ENCODE measurements around the gene NCK1. TPM values are rescaled to one million over a fixed set of nuclear protein-coding genes. Genes with fewer than 3 reads are reported as not detected.

NCK1 gene
- polyA plus RNA-seq, 2 of the 4 experiments (the other 2 are of a cell fraction), result 30.2 to 60.8 TPM

DNA sequence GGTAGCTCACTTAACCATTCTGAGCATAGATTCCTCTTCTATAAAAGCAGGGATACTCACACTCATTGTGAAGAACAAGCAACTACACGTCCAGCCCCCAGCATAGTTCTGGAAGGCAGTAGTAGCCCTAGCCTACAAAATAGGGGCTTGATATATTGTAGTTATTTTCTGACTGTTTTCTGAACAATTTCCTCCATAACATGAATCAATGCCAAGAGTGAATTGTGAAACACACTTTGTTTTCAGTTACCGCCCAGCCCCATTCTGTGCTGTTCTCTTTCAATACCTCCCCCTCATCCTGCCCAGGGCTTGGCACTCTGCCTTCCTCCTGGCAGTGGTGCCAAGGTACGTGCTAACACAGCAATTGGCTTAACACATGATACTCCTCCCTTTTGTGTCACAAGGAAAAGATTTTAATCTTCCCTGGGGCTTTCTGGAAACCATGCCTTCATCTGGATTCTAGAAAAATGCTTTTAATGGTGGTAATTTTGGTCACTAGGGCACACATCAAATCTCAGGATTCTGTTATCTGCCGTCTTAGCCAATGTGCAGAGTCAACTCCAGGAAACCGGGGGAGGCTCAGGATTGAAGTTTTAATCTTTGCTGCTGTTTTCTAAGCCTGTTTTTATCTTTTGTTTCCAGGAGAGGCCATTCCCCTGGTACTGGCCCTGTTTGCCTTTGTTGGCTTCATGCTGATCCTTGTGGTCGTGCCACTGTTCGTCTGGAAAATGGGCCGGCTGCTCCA is 132.9 kb downstream of the NCK1 start:
- ATAC-seq (0 out of 6 replicates have a peak, but pooled peaks of 1 of the 2 experiments have one; percentile 24), DNase-seq (ENCODE audit: low read depth in 1 of 2, low spot score in 1 of 2) (peak in 1 of 2 experiments; percentile 24), FAIRE-seq (no peak)
- Histone ChIP-seq H3K4me2 (peak overlapping the region; percentile 30; the same call in 2 of the 3 replicates), H3K9me3 (no peaks in the 10 kb centered on the region), H3K27ac (peak overlapping the region; percentile 45 to 68; a peak in 4 of 6 replicates), H3K4me1 (peaks cover 11% of the 10 kb centered on the region), H3K4me3 (no peak overlapping the region)
- TF ChIP-seq NPAS2 (CRISPR knock-in tag; IDR thresholded peaks at IDR 0.05; ENCODE audit: borderline replicate concordance), result no peak
- 65% methylated on average over 8 of the region's 8 CpGs for WGBS (ENCODE audit: missing lambda C conversion rate)
- ChIA-PET CTCF (interaction anchor here (1.7 kb wide), 1 partner anchor 19 kb away, joined by 5 read pairs; no protein-coding TSS in a partner anchor), POLR2A (no interaction called here)

DNA sequence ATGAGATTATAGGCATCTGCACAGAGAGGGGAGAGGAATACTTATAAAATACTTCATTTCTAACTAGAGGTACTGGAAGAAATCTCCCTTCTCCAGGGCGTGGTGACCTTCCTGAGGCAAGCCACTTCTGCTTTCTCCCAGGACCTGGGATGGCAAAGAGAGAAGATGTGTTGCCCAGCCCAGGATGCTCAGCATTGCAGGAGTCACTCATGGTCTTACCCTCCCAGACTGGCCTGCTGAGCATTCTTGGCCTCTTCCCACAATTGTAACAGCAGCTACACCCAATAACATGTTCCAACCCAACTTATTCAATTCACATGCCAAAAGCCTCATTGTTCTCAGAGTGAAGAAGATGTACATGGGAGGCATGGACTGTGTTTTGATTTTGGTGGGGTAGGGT is 133.6 kb downstream of the NCK1 start:
- H3K9me3 ChIP-seq, result no peaks in the 10 kb centered on the region
- peak overlapping the region; percentile 45 to 68; a peak in 4 of 6 replicates for H3K27ac ChIP-seq
- FAIRE-seq (no peak), ATAC-seq (no peak), DNase-seq (ENCODE audit: low read depth in 1 of 2, low spot score in 1 of 2) (no peak)
- TF ChIP-seq, protein P1, sequence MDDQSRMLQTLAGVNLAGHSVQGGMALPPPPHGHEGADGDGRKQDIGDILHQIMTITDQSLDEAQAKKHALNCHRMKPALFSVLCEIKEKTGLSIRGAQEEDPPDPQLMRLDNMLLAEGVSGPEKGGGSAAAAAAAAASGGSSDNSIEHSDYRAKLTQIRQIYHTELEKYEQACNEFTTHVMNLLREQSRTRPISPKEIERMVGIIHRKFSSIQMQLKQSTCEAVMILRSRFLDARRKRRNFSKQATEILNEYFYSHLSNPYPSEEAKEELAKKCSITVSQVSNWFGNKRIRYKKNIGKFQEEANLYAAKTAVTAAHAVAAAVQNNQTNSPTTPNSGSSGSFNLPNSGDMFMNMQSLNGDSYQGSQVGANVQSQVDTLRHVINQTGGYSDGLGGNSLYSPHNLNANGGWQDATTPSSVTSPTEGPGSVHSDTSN (IDR thresholded peaks at IDR 0.05), result no peak
- TF ChIP-seq ESRRA (IDR thresholded peaks at IDR 0.05; ENCODE audit: borderline replicate concordance, low read length), result no peak
- no peak for TF ChIP-seq RFX5 (IDR thresholded peaks at IDR 0.05)
- no peak for TF ChIP-seq MYC (IDR thresholded peaks at IDR 0.05; ENCODE audit: borderline replicate concordance, low read length)
- TF ChIP-seq, protein P2, sequence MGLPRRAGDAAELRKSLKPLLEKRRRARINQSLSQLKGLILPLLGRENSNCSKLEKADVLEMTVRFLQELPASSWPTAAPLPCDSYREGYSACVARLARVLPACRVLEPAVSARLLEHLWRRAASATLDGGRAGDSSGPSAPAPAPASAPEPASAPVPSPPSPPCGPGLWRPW (IDR thresholded peaks at IDR 0.05), result no peak
- TF ChIP-seq GATA3 (IDR thresholded peaks at IDR 0.05; ENCODE audit: borderline replicate concordance), result no peak
- TF ChIP-seq, protein P3, sequence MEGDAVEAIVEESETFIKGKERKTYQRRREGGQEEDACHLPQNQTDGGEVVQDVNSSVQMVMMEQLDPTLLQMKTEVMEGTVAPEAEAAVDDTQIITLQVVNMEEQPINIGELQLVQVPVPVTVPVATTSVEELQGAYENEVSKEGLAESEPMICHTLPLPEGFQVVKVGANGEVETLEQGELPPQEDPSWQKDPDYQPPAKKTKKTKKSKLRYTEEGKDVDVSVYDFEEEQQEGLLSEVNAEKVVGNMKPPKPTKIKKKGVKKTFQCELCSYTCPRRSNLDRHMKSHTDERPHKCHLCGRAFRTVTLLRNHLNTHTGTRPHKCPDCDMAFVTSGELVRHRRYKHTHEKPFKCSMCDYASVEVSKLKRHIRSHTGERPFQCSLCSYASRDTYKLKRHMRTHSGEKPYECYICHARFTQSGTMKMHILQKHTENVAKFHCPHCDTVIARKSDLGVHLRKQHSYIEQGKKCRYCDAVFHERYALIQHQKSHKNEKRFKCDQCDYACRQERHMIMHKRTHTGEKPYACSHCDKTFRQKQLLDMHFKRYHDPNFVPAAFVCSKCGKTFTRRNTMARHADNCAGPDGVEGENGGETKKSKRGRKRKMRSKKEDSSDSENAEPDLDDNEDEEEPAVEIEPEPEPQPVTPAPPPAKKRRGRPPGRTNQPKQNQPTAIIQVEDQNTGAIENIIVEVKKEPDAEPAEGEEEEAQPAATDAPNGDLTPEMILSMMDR (IDR thresholded peaks at IDR 0.05), result no peak
- TF ChIP-seq HOXA7 (CRISPR knock-in tag; IDR thresholded peaks at IDR 0.05), result no peak
- TF ChIP-seq ZC3H11A (IDR thresholded peaks at IDR 0.05), result no peak
- no peak for TF ChIP-seq CHD2 (IDR thresholded peaks at IDR 0.05; ENCODE audit: low read length, partially characterized antibody)
- TF ChIP-seq EHF (CRISPR knock-in tag; IDR thresholded peaks at IDR 0.05), result no peak
- no peak for TF ChIP-seq BCL3 (IDR thresholded peaks at IDR 0.05)
- no peak for TF ChIP-seq MAZ (IDR thresholded peaks at IDR 0.05; ENCODE audit: borderline replicate concordance, low read depth, low read length)
- no peak for TF ChIP-seq RCOR1 (IDR thresholded peaks at IDR 0.05; ENCODE audit: low read depth, low read length)
- no peak for TF ChIP-seq RARB (CRISPR knock-in tag; IDR thresholded peaks at IDR 0.05)
- no peak for TF ChIP-seq TP53 (CRISPR knock-in tag; IDR thresholded peaks at IDR 0.05)
- no peak for TF ChIP-seq JUN (IDR thresholded peaks at IDR 0.05)
- TF ChIP-seq USF2 (IDR thresholded peaks at IDR 0.05), result no peak
- TF ChIP-seq EP300 (IDR thresholded peaks at IDR 0.05), result no peak
- ChIA-PET POLR2A (no interaction called here), CTCF (interaction anchor here (1.7 kb wide), 1 partner anchor 18 kb away, joined by 5 read pairs; no protein-coding TSS in a partner anchor)
- peaks cover 11% of the 10 kb centered on the region for H3K4me1 ChIP-seq
- H3K4me3 ChIP-seq, result no peak overlapping the region
- 58% methylated on average over 1 of the region's 1 CpG for WGBS (ENCODE audit: missing lambda C conversion rate)
- no peak overlapping the region for H3K4me2 ChIP-seq

Other genes starting within 250 kb of the NCK1 start
- 14.8 and 19.2 TPM in 2 replicates for gene STAG1, start 109.8 kb upstream of the NCK1 start, polyA plus RNA-seq (2011; rRNA removed)
- gene STAG1, start 109.8 kb upstream of the NCK1 start, polyA plus RNA-seq (2017; fragmentation: RNase III; extraction: RNeasy Plus Mini Kit Qiagen cat#74134 plus additional on column Dnase treatment), result 10.8 to 12.8 TPM (median 11.3 TPM) in 3 replicates
- gene SLC35G2, start 43.1 kb upstream of the NCK1 start, polyA plus RNA-seq (2011; rRNA removed), result 30.0 and 34.8 TPM in 2 replicates
- gene SLC35G2, start 43.1 kb upstream of the NCK1 start, polyA plus RNA-seq (2017; fragmentation: RNase III; extraction: RNeasy Plus Mini Kit Qiagen cat#74134 plus additional on column Dnase treatment), result 15.0 to 17.2 TPM (median 16.5 TPM) in 3 replicates
- 6.9 and 7.3 TPM in 2 replicates for gene IL20RB, start 95.8 kb downstream of the NCK1 start, polyA plus RNA-seq (2011; rRNA removed)
- 1.0 to 1.6 TPM (median 1.1 TPM) in 3 replicates for gene IL20RB, start 95.8 kb downstream of the NCK1 start, polyA plus RNA-seq (2017; fragmentation: RNase III; extraction: RNeasy Plus Mini Kit Qiagen cat#74134 plus additional on column Dnase treatment)

Data from A549 (cell line).